Occipital lobe (tissue), 2 donors: ENCODE measurements around the gene MYO7B. TPM values are rescaled to one million over a fixed set of nuclear protein-coding genes. Genes with fewer than 3 reads are reported as not detected.

Experiments
- DNase-seq: peaks from one replicate; lab custom pipeline; 2025; lab: John Stamatoyannopoulos, UW
- total RNA-seq: library from RNA; depleted of rRNA; stranded (reverse); fragments of >200 nt; gene quantifications from one replicate; pipeline ENCODE4 v1.2.3, GENCODE V29; 2014

The MYO7B gene
- total RNA-seq, 1 donor from 2014 or later: not detected

DNA sequence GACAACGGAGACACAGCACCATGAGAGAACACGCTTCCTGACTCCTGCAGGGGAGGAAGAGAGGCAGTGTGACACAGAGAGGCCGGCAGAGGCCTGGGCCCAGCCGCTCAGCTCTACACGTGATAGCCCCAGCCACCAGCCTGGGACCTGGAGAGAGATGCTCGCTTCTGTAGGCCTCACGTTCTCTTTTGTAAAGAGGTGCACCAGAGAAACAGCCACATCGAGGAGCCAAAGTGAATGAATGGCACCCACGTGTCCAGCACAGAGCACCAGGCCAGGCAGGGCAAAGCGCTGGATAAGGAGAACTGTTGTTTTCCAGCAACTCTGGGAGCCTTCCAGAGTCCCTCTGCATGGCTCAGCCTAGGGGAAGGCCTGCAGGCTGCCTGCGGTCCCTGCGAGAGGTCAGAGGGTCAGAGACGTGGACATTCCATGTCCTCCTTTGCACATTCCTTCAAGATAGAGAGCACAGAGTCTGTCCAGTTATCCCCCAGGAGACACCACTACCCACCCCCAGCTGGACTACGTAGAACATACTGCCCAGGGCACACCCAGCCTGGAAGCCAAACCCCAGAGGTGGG lies 125.7 kb downstream of the MYO7B start:
- DNase-seq: no peak

- no peak for DNase-seq
Observed at GRCh38 chr2:127661949-127662510, 126.5 kb downstream of the MYO7B start.

- DNase-seq: no peak
Observed at GRCh38 chr2:127662937-127663565, 127.6 kb downstream of the MYO7B start.

- no peak for DNase-seq
Observed at GRCh38 chr2:127663566-127664064, 128.1 kb downstream of the MYO7B start.

DNA sequence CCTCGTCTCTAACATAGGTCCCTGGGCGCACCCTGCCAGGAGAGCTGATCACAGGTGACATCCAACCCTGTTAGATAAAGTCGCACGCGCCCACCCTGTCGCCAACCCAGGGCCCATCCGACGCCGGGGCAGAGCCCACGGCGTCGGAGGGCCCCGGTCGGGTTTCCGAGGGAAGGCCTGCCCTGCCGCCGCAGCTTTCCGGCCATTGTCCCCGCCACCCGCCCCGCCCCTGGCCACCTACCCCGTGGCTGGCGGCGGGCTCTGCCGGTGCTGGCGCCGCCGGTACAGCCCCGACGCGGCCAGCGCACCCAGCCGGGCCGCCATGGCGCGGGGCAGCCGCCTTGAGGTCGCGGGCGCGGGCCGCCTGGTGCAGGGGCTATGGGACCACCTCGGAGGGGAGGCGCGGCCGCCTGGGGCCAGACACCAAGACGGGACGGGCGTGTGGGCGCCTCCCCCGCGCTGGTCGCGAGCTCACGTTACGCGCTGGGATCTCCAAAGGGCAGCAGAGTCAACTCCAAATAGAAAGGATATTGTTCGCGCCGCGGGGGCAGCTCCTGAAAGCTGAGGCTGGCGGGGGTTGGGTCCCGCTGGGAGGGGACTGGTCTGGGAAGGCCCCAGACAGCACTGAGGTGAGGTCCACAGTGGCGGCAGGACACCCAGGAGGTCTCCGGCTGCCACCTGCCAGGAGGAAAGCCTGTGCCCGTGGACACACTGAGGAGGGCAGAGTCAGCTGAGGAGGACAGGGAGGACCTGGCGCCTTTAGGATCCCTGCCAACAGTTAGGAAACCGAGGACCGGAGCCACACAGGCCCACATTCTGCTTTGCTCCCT lies 128.8 kb downstream of the MYO7B start:
- no peak for DNase-seq

DNA sequence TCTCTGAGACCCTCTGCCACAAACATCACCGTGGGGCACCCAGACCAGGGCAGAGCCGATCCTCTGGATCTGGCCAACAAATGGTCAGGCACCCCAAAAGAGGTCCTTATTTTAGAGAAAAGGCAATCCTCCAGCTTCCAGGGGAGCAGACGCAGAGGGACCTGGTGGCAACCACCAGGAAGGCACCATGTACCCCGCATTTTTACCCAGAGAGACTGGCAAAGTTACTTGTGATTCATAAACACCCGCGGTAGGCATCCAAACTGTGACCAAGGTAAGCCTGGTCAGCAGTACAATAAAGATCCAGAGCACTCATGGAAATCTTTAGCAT lies 129.4 kb downstream of the MYO7B start:
- DNase-seq: no peak

DNA sequence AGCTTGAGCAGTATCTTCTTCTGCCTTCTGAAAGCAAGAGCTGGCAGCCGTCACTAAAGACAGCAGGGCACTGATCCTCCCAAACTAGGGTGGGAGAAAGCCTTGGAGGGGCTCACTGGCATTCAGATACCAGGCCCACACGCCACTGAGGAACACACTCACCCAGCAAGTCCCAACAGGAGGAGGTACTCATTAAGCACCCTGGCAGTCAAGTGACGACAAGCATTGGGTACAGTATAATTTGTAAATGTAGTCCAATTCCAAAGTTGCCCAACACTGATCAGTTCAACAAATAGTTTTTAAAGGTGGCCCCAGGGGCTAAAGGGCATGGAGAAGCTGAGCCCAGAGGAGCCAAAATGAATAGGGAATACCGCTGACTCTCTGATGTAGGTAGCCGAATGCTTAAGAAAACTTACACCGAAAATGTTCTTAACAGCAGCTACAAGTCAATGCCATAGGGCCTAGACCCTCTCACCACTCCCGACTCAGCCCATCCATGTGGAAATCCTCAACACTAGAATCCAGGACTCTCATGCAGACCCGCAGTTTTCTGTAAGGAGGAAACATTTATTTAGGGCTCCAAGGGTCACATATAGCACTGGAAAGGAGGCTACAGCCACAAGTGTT lies 129.9 kb downstream of the MYO7B start:
- DNase-seq: no peak

DNA sequence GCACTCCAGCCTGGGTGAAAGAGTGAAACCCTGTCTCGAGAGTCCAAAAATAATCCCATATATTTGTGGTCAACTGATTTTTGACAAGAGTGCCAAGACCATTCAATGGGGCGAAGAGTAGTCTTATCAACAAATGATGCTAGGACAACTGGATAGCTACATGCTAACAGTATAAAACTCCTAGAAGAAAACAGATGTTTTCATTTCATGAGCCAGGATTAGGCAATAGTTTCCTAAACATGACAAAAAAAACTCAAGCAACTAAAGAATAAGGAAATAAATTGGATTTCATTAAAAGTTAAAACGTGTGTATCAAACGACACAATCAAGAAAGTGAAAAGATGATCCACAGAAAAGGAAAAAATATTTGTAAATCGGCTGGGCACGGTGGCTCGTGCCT lies 133.6 kb downstream of the MYO7B start:
- DNase-seq: no peak

DNA sequence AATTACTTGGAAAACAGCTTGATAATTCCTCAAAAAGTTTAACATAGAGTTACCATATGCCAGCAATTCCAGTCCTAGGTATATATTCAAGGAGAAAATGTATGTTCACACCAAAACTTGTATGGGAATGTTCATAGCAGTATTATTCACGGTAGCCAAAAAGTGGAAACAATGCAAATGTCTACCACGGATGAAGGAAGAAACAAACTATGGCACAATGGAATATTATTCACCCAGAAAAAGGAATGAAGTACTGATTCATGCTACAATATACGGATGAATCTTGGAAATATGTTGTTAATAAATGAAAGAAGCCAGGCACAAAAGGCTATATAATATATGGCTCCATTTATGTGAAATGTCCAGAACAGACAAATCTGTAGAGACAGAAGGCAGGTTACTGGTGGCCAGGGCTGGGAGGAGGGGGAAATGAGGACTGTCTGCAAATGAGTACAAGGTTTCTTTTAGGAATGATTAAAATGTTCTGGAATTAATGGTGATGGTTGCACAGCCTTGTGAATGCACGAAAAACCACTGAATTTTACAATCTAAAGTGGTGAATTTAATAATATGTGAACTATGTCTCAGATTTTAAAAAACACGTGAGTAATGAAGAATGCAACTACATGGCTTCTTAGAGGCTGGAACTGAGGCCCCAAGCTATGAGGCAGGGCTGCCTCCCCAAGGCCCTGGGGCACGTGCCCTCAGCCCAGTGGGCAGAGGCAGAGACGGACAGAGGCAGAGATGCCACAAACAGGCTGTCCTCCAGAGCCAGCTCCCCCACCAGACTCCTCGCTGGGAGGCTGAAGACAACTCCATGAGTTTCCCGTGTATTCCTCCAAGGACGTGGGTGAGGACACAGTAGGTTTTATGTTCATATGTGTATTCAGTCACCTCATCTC lies 134.8 kb downstream of the MYO7B start:
- DNase-seq: no peak

DNA sequence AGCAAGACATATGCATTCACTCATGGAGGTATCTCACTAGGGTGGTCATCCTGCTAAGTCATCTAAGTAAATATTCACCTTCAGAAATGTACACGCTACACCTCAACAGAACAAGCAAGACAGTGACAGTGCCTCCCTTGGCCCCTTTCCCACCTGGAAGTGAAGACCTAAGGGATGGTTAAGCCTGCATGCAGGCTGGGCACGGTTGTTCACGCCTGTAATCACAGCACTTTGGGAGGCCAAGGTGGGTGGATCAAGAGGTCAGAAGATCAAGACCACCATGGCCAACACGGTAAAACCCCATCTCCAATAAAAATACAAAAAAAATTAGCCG lies 135.4 kb downstream of the MYO7B start:
- no peak for DNase-seq

- DNase-seq: no peak
Observed at GRCh38 chr2:127671557-127672302, 136.2 kb downstream of the MYO7B start.

DNA sequence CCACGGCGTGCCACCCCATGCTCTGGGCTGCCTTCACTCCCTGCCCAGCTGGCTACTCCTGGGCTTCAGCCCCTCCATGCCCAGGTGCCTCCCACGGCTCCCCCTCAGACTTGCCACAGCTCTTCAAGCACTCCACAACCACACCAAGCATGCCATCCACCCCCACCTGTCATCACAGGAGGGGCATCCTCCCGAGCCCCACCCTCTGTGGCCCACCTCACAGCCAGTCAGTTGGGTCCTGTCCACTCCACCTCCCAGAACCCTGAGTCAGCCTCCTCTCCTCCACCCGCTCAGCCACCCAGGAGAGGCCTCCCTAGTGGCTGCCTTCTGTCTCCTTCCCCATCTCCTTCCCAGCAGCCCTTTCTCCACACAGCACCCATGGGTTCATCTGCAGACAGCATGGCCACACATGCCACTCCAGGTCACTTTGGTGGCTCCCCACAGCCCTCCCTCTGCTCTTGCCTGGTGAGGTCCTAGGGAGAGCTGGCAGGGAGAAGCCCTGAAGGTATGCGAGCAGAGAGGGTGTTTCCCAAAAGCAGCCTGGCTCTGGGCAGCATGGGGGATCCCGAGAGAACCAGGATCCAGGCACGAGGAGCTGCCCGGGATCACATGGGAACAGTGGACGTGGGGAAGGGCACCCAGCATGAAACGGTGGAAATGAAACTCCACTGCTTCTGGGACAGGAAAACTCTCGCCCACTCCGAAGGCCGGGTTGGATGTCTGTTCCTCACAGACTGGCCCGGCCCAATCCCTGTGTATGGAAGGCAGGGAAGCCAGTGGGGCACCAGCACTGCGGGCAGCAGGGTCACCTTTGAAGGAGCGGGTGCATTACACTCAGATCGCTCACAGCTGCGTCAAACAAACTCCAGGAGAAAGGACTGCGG lies 137.1 kb downstream of the MYO7B start:
- no peak for DNase-seq

- DNase-seq: no peak
Observed at GRCh38 chr2:127673291-127674069, 138.0 kb downstream of the MYO7B start.

DNA sequence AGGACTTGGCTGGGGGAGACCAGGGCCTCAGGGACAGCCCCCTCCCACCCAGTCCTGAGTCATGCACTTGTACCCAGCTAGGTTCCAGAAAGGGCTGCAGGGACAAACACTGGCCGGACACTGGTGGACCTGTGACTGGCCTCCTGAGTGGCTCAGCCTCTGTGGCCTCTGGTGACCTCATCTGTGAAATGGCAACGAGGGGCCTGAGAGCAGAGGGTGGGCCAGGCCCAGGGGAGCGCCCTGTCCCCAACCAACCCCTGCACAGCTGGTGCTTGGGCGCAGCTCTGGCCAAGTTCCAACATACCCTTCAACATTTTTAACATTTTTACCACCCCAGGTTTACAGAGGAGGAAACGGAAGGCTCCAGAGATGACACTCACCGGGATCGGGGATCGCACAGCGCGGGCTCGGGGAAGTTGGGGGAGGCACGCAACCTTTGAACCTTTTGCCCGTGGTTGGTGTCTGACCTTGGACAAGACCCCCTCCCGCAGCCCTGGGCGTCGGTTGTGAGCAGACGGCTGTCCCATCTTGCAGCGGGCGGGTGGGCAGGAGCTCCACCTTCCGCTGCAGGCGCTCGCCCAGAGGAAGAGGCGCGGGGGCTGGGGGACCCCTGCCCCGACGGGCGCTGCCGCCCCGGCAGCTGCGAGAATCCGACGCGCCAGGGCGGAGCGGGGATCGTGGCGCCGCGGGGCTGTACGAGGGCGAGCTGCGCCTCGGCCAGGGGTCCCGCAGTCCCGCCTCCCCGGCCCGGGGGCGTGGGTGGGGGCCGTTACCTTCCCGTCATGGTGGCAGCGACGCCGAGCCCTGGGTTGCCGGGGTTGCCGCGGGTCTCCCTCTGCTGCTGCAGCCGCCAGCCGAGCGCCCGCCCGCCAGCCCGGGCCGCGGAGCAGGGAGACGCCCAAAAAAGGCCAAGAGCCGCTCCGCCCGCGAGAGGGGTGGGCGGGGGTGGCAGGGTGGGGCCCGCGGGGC lies 139.0 kb downstream of the MYO7B start:
- DNase-seq: no peak

- DNase-seq: no peak
Observed at GRCh38 chr2:127675331-127676261, 140.1 kb downstream of the MYO7B start, which contains the start of gene LIMS2. Gene LIMS2, minus strand, starts transcription at chr2:127675530. Its CDS starts 506 bp downstream, at chr2:127675024.

GRCh38 chr2:127676906-127677305 lies 141.4 kb downstream of the MYO7B start:
- DNase-seq: no peak
